Stimulated activated CD4-positive, alpha-beta T cell treated with anti-CD3 and anti-CD28 coated beads, Interleukin-2, amount 100 ng/mL, for 48 hours (primary cell): ENCODE data around the gene CTNNA2.

ENCODE experiments used
- DNase-seq, 2 donors: peaks; one replicate each; pipeline ENCODE4 v3.0.0-alpha.2; 2020

CTNNA2 gene

GRCh38 chr2:79940364-79940763 is 427.5 kb downstream of the CTNNA2 start:
- no peak for DNase-seq

- no peak for DNase-seq
Measured at GRCh38 chr2:79941179-79941578, 428.3 kb downstream of the CTNNA2 start.

- DNase-seq: no peak
Measured at GRCh38 chr2:79944205-79944604, 431.4 kb downstream of the CTNNA2 start.

- no peak for DNase-seq
Measured at GRCh38 chr2:79945653-79946445, 433.0 kb downstream of the CTNNA2 start.

GRCh38 chr2:79947751-79948150 is 434.9 kb downstream of the CTNNA2 start:
- no peak for DNase-seq

- no peak for DNase-seq
Measured at GRCh38 chr2:79950526-79950925, 437.7 kb downstream of the CTNNA2 start.

GRCh38 chr2:79952616-79953015 is 439.8 kb downstream of the CTNNA2 start:
- no peak for DNase-seq

- DNase-seq: no peak
Measured at GRCh38 chr2:79960035-79960434, 447.2 kb downstream of the CTNNA2 start.

GRCh38 chr2:79960519-79960918 is 447.7 kb downstream of the CTNNA2 start:
- no peak for DNase-seq

GRCh38 chr2:79964966-79965365 is 452.1 kb downstream of the CTNNA2 start:
- DNase-seq: no peak

GRCh38 chr2:79966369-79966768 is 453.5 kb downstream of the CTNNA2 start:
- no peak for DNase-seq

GRCh38 chr2:79966882-79967281 is 454.0 kb downstream of the CTNNA2 start:
- no peak for DNase-seq

GRCh38 chr2:79971807-79972206 is 459.0 kb downstream of the CTNNA2 start:
- no peak for DNase-seq

GRCh38 chr2:79972661-79973060 is 459.8 kb downstream of the CTNNA2 start:
- no peak for DNase-seq

- no peak for DNase-seq
Measured at GRCh38 chr2:79975791-79976565, 463.1 kb downstream of the CTNNA2 start.

- no peak for DNase-seq
Measured at GRCh38 chr2:79977792-79978191, 464.9 kb downstream of the CTNNA2 start.

GRCh38 chr2:79980116-79980515 is 467.3 kb downstream of the CTNNA2 start:
- DNase-seq: no peak

- no peak for DNase-seq
Measured at GRCh38 chr2:79980816-79981215, 468.0 kb downstream of the CTNNA2 start.

- no peak for DNase-seq
Measured at GRCh38 chr2:79981316-79981715, 468.5 kb downstream of the CTNNA2 start.

GRCh38 chr2:79982445-79982844 is 469.6 kb downstream of the CTNNA2 start:
- DNase-seq: no peak

GRCh38 chr2:79984476-79984875 is 471.6 kb downstream of the CTNNA2 start:
- no peak for DNase-seq

- no peak for DNase-seq
Measured at GRCh38 chr2:79985145-79985544, 472.3 kb downstream of the CTNNA2 start.

- DNase-seq: no peak
Measured at GRCh38 chr2:79985571-79985970, 472.7 kb downstream of the CTNNA2 start.

GRCh38 chr2:79993144-79993543 is 480.3 kb downstream of the CTNNA2 start:
- no peak for DNase-seq
